ENCODE results near the gene HOXD13. TPM values are rescaled to one million over a fixed set of nuclear protein-coding genes. Genes with fewer than 3 reads are reported as not detected.
A peak's percentile ranks its signal among the peaks of the same experiment; 100 is the strongest.

Gene HOXD13
- total and polyA plus RNA-seq, 11 donors = not detected

- TF ChIP-seq POLR2A (IDR thresholded peaks at IDR 0.05) = no peak
- no peak for TF ChIP-seq CTCF (IDR thresholded peaks at IDR 0.05)
- peak overlapping the region in 1 of 12 donors; percentile 86 for H3K27ac ChIP-seq
- peak overlapping the region in 5 of 12 donors; percentile 7 to 36 (median 23) for H3K4me3 ChIP-seq
- WGBS, 4 donors = 32 to 43% (median 33%) methylated on average over 21 to 29 of the region's 29 CpGs
- peaks cover 88 to 100% (median 99%) of the 10 kb centered on the region in 9 donors for H3K27me3 ChIP-seq
- H3K4me1 ChIP-seq = peaks cover 0 to 49% (median 15%) of the 10 kb centered on the region in 12 donors
- no peaks in the 10 kb centered on the region for H3K36me3 ChIP-seq
- ATAC-seq = no peak
- DNase-seq = no peak
- no peaks in the 10 kb centered on the region for H3K9me3 ChIP-seq
- intact Hi-C loops (cut with DNase I) = loop anchor here (2.0 to 10.0 kb wide), 8 partner anchors 397 to 721 kb away; no protein-coding TSS in a partner anchor
Measured at GRCh38 chr2:176087330-176088047, 5.0 kb upstream of the HOXD13 start.

DNA sequence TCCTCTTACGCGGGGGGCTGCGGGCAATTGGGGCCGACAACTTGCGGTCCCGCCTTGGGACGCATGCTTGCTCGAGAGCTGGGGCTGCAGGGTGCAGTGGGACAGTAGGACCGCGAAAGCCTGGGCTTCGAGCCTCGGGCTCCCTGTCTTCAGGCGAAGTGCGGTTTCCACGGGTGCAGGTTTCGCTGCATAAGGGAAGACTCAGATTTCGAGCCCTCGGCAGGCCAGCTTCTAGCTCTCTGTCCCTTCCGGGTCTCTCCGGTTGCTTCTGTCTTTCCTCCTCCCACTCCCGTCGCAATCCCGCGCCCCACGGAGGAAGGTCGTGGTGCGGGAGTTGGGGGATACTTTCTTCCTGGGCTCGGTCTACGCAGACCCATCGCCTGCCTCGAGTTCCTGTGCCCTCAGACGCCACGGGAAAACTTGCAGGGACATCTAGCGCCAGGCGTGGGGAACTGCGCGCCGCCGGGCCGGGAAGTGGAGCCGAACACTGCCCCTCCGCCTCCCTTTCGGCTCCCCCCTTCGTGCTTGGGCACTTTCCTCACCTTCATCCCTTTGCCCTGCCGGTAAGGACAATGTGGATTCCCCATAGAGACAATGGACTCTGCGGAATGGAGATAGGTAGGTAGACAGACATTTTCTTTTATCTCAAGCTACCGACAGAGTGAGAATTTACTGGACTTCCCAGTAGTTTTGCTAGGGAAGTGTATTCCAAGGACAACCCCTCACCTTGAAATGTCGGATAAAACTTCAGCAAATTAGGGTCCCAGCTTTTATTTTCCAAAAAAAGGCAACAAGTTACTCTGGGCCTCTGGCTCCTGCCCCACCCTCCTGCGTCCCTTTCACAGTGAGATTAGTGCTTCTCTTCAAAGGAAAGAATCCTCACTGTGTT is 4.2 kb upstream of the HOXD13 start:
- peak overlapping the region in 1 of 12 donors; percentile 86 for H3K27ac ChIP-seq
- no peaks in the 10 kb centered on the region for H3K9me3 ChIP-seq
- WGBS, 4 donors = 2 to 4% (median 3%) methylated on average over 32 to 49 of the region's 49 CpGs
- TF ChIP-seq CTCF (IDR thresholded peaks at IDR 0.05) (peak; percentile 54 to 80 (median 75)), POLR2A (IDR thresholded peaks at IDR 0.05) (no peak)
- DNase-seq (peak in 3 of 5 donors; percentile 43 to 77 (median 52)), ATAC-seq (peak; percentile 41 to 87 (median 84))
- H3K27me3 ChIP-seq = peaks cover 88 to 100% (median 98%) of the 10 kb centered on the region in 9 donors
- H3K4me1 ChIP-seq = peaks cover 0 to 51% (median 12%) of the 10 kb centered on the region in 12 donors
- intact Hi-C loops (cut with DNase I) = loop anchor here (2.0 to 10.0 kb wide), 7 partner anchors 397 to 721 kb away; no protein-coding TSS in a partner anchor
- H3K4me3 ChIP-seq = peak overlapping the region in 11 of 12 donors; percentile 7 to 43 (median 25)
- H3K36me3 ChIP-seq = no peaks in the 10 kb centered on the region

DNA sequence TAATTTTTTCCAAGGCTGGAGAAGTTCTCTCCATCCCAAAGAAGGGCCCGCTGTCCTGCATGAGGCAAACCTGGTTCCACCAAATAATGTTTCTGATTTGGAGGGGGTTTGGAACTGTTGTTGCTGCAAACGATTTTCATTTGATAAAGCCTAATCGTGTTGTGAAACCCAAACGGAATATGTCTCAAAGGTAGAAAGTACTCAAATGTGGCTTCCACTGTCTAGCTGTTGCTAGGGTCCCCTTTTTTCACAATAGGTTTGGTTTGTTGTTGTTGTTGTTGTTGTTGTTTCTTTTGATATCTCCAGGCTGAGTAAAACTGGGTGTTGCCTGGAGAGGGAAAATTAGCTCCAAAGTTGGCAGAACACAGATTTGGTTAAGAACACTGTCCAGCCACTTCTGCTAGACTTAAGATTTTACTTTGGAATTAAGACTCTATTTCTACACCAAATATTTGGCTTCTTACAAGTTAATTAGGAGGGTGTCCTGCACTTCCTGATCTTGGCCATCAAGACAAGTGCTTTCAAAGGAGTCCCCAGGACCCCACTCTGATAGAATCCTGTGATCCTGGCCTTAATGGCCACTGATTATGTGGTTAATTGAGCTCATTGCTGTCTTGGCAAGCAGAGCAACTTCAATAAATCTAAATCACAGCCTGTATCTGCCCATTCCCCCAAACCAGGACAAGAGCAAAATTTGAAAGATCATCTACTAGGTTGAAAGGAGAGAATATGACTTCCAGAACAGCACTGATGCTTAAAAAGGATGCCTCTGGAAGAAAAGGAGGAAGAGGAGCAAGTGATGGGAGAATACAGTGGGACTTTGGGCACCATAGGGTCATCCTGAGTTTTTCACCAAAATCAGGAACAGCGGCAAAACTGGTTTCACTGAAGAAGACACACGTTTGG is 3.3 kb upstream of the HOXD13 start:
- Histone ChIP-seq H3K27me3 (peaks cover 87 to 100% (median 98%) of the 10 kb centered on the region in 9 donors), H3K4me1 (peaks cover 0 to 49% (median 12%) of the 10 kb centered on the region in 12 donors), H3K27ac (peak overlapping the region in 1 of 12 donors; percentile 86), H3K9me3 (no peaks in the 10 kb centered on the region), H3K4me3 (no peak overlapping the region), H3K36me3 (no peaks in the 10 kb centered on the region)
- intact Hi-C loops (cut with DNase I) = loop anchor here (2.0 to 10.0 kb wide), 7 partner anchors 398 to 722 kb away; no protein-coding TSS in a partner anchor
- TF ChIP-seq POLR2A (IDR thresholded peaks at IDR 0.05) = no peak
- no peak for DNase-seq
- ATAC-seq = no peak
- WGBS, 4 donors = 6 to 14% (median 8%) methylated on average over 6 of the region's 6 CpGs

GRCh38 chr2:176089843-176090395 is 2.6 kb upstream of the HOXD13 start:
- Histone ChIP-seq H3K36me3 (no peaks in the 10 kb centered on the region), H3K9me3 (no peaks in the 10 kb centered on the region), H3K27me3 (peaks cover 89 to 100% (median 98%) of the 10 kb centered on the region in 9 donors), H3K27ac (peak overlapping the region in 1 of 12 donors; percentile 86), H3K4me1 (peaks cover 0 to 48% (median 12%) of the 10 kb centered on the region in 12 donors), H3K4me3 (no peak overlapping the region)
- intact Hi-C loops (cut with DNase I) = loop anchor here (2.0 to 10.0 kb wide), 8 partner anchors 399 to 835 kb away; no protein-coding TSS in a partner anchor
- DNase-seq (peak in 1 of 5 donors; percentile 5), ATAC-seq (no peak)
- TF ChIP-seq CTCF (IDR thresholded peaks at IDR 0.05) = no peak
- no peak for TF ChIP-seq POLR2A (IDR thresholded peaks at IDR 0.05)
